ENCODE measurements around the gene CCDC197.

Gene CCDC197

GRCh38 chr14:93978735-93979134, 18.4 kb upstream of the CCDC197 start:
- TF ChIP-seq EZH2phosphoT487 (IDR thresholded peaks at IDR 0.05; ENCODE audit: low read length) (no peak), EZH2 (optimal IDR thresholded peaks at IDR 0.05; ENCODE audit: low read depth, low read length) (no peak)
- H3K79me2 ChIP-seq (ENCODE audit: low read length): peaks cover 11% of the 10 kb centered on the region
- H4K20me1 ChIP-seq (ENCODE audit: insufficient read depth, low read length): no peaks in the 10 kb centered on the region
- H3F3A ChIP-seq (ENCODE audit: insufficient read depth, low read length): peaks cover 37% of the 10 kb centered on the region
- H3K4me2 ChIP-seq (ENCODE audit: low read depth, low read length): peak overlapping the region; percentile 27
- no peaks in the 10 kb centered on the region for H3K9me2 ChIP-seq (replicated peaks; ENCODE audit: insufficient read depth, low read length)
- H3K27me3 ChIP-seq (replicated peaks; ENCODE audit: insufficient read depth, low read length): no peaks in the 10 kb centered on the region
- H3K36me3 ChIP-seq (replicated peaks; ENCODE audit: insufficient read depth, low read length): no peaks in the 10 kb centered on the region
- H3K9ac ChIP-seq (ENCODE audit: low read length): peak overlapping the region; percentile 53
- H2AFZ ChIP-seq (ENCODE audit: low read length): no peak overlapping the region
- no peaks in the 10 kb centered on the region for H3K9me3 ChIP-seq (replicated peaks; ENCODE audit: insufficient read depth, low read length)
- H3K27ac ChIP-seq (ENCODE audit: low read length): peak overlapping the region; percentile 99
- H3K4me3 ChIP-seq (ENCODE audit: low read length): no peak overlapping the region
- no peak for DNase-seq
- peaks cover 55% of the 10 kb centered on the region for H3K4me1 ChIP-seq (ENCODE audit: low read length)

DNA sequence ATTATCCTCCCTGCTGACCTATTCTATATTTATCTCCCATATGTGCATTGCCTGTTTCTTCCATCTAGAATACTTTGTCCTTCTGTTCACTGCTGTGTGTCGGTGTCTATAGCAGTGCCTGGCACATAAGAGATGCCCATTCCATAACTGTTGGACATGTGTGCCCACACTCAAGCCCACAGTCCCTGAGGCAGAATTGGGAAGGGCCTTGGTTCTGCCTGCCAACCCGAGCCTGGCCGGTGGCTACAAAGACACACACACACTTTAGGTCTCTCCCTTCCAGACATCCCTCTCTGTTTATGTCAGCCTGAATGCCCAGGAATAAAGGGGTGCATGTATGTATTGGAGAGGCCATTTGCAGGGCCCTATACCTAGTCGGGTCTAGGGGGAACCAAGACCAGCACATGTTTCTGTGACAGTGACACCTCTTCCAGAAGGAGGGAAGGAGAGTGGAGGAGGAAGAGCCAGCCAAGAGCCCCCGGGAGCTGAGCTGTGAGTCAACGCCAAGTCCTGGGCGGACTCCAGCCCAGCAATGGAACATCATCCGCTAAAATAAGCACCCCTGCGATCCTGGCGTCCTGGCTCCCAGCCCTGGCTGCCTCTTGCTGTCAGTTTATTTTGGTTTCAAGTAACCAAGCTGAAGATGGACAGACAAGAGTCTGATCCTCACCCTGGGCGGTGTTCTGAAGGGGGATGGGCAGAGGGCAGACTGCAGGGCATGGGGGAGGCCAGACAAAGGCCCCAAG, 16.5 kb upstream of the CCDC197 start:
- no peak for DNase-seq
- no peak overlapping the region for H2AFZ ChIP-seq (ENCODE audit: low read length)
- no peaks in the 10 kb centered on the region for H3K9me2 ChIP-seq (replicated peaks; ENCODE audit: insufficient read depth, low read length)
- H3K36me3 ChIP-seq (replicated peaks; ENCODE audit: insufficient read depth, low read length): no peaks in the 10 kb centered on the region
- no peak overlapping the region for H3K4me3 ChIP-seq (ENCODE audit: low read length)
- H3F3A ChIP-seq (ENCODE audit: insufficient read depth, low read length): peaks cover 32% of the 10 kb centered on the region
- H3K9me3 ChIP-seq (replicated peaks; ENCODE audit: insufficient read depth, low read length): no peaks in the 10 kb centered on the region
- no peak overlapping the region for H3K9ac ChIP-seq (ENCODE audit: low read length)
- H3K4me2 ChIP-seq (ENCODE audit: low read depth, low read length): no peak overlapping the region; the same call in 1 of the 2 replicates
- no peak overlapping the region for H3K27ac ChIP-seq (ENCODE audit: low read length)
- H3K4me1 ChIP-seq (ENCODE audit: low read length): peaks cover 43% of the 10 kb centered on the region
- no peak for TF ChIP-seq EZH2phosphoT487 (IDR thresholded peaks at IDR 0.05; ENCODE audit: low read length)
- no peak for TF ChIP-seq EZH2 (optimal IDR thresholded peaks at IDR 0.05; ENCODE audit: low read depth, low read length)
- no peak for TF ChIP-seq CTCF (IDR thresholded peaks at IDR 0.05; ENCODE audit: low read length)
- no peaks in the 10 kb centered on the region for H3K79me2 ChIP-seq (ENCODE audit: low read length)
- no peaks in the 10 kb centered on the region for H4K20me1 ChIP-seq (ENCODE audit: insufficient read depth, low read length)
- H3K27me3 ChIP-seq (replicated peaks; ENCODE audit: insufficient read depth, low read length): no peaks in the 10 kb centered on the region

DNA sequence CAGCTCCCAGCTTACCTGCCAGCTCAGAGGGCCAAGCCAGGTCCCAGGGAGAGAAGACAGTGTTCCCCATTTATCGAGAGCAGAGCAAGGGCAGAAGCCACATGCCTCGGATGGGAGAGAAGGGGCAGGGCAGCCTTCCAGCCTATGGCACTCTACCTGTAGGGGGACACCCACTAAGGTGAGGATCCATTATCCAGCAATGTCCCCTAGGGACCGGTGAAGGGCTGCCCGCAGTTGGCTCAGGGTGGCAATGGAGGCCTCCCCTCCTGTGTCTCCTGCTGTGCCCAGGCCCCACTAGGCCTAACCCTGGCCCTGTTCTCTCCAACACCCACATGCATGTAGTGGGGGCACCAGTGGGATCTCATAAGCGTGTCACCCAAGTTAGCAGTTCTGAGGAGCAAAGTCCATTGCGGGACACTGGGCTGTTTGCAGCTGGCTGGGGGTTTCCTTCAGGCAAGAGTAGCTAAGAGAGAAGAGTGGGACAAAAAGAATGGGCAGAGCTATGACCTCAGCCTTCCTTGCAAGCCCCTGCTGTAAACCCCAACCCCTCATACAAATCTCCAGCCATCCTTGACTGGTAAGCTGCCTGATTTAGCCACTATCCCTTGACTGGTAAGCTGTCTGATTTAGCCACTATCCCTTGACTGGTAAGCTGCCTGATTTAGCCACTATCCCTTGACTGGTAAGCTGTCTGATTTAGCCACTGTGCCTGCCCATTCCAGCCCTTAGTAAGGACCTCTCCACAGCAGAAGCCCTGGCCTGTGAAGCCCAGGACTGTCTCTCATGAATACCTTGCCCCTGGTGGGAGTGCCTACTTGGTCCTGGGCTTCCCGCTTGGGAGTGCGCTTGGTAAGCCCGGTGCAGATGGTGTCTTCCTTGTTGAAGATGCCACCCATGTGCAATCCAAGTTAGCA, 15.5 kb upstream of the CCDC197 start:
- DNase-seq: no peak
- Histone ChIP-seq H3K4me3 (ENCODE audit: low read length) (no peak overlapping the region), H3K27me3 (replicated peaks; ENCODE audit: insufficient read depth, low read length) (no peaks in the 10 kb centered on the region), H3K79me2 (ENCODE audit: low read length) (no peaks in the 10 kb centered on the region), H3K4me2 (ENCODE audit: low read depth, low read length) (no peak overlapping the region), H3K36me3 (replicated peaks; ENCODE audit: insufficient read depth, low read length) (no peaks in the 10 kb centered on the region), H2AFZ (ENCODE audit: low read length) (no peak overlapping the region), H3K9me2 (replicated peaks; ENCODE audit: insufficient read depth, low read length) (no peaks in the 10 kb centered on the region), H4K20me1 (ENCODE audit: insufficient read depth, low read length) (no peaks in the 10 kb centered on the region), H3K9me3 (replicated peaks; ENCODE audit: insufficient read depth, low read length) (no peaks in the 10 kb centered on the region), H3F3A (ENCODE audit: insufficient read depth, low read length) (peaks cover 23% of the 10 kb centered on the region), H3K27ac (ENCODE audit: low read length) (no peak overlapping the region), H3K4me1 (ENCODE audit: low read length) (peaks cover 39% of the 10 kb centered on the region), H3K9ac (ENCODE audit: low read length) (no peak overlapping the region)
- TF ChIP-seq EZH2phosphoT487 (IDR thresholded peaks at IDR 0.05; ENCODE audit: low read length): no peak
- TF ChIP-seq EZH2 (optimal IDR thresholded peaks at IDR 0.05; ENCODE audit: low read depth, low read length): no peak
- no peak for TF ChIP-seq CTCF (IDR thresholded peaks at IDR 0.05; ENCODE audit: low read length)
